Measurements from ENCODE around the gene SETD3.

SETD3 gene

GRCh38 chr14:99383472-99384449, 96.9 kb downstream of the SETD3 start:
- TF ChIP-seq GATA2 (IDR thresholded peaks at IDR 0.05; ENCODE audit: low read depth, low read length) (no peak), GATA3 (IDR thresholded peaks at IDR 0.05; ENCODE audit: low read depth, low read length) (no peak)

- TF ChIP-seq GATA2 (IDR thresholded peaks at IDR 0.05; ENCODE audit: low read depth, low read length) (no peak), GATA3 (IDR thresholded peaks at IDR 0.05; ENCODE audit: low read depth, low read length) (no peak)
Measured at GRCh38 chr14:99382781-99383471, 97.7 kb downstream of the SETD3 start.

- no peak for TF ChIP-seq GATA3 (IDR thresholded peaks at IDR 0.05; ENCODE audit: low read depth, low read length)
- TF ChIP-seq GATA2 (IDR thresholded peaks at IDR 0.05; ENCODE audit: low read depth, low read length): no peak
Measured at GRCh38 chr14:99382071-99382470, 98.6 kb downstream of the SETD3 start.

- no peak for TF ChIP-seq GATA2 (IDR thresholded peaks at IDR 0.05; ENCODE audit: low read depth, low read length)
- no peak for TF ChIP-seq GATA3 (IDR thresholded peaks at IDR 0.05; ENCODE audit: low read depth, low read length)
Measured at GRCh38 chr14:99381688-99382060, 99.0 kb downstream of the SETD3 start.

- TF ChIP-seq GATA3 (IDR thresholded peaks at IDR 0.05; ENCODE audit: low read depth, low read length) (no peak), GATA2 (IDR thresholded peaks at IDR 0.05; ENCODE audit: low read depth, low read length) (no peak)
Measured at GRCh38 chr14:99380991-99381687, 99.5 kb downstream of the SETD3 start.

GRCh38 chr14:99380402-99380801, 100.3 kb downstream of the SETD3 start:
- no peak for TF ChIP-seq GATA3 (IDR thresholded peaks at IDR 0.05; ENCODE audit: low read depth, low read length)
- no peak for TF ChIP-seq GATA2 (IDR thresholded peaks at IDR 0.05; ENCODE audit: low read depth, low read length)

- TF ChIP-seq GATA3 (IDR thresholded peaks at IDR 0.05; ENCODE audit: low read depth, low read length) (no peak), GATA2 (IDR thresholded peaks at IDR 0.05; ENCODE audit: low read depth, low read length) (no peak)
Measured at GRCh38 chr14:99378782-99379214, 101.9 kb downstream of the SETD3 start.

GRCh38 chr14:99377951-99378350, 102.7 kb downstream of the SETD3 start:
- TF ChIP-seq GATA3 (IDR thresholded peaks at IDR 0.05; ENCODE audit: low read depth, low read length) (no peak), GATA2 (IDR thresholded peaks at IDR 0.05; ENCODE audit: low read depth, low read length) (no peak)

- TF ChIP-seq GATA2 (IDR thresholded peaks at IDR 0.05; ENCODE audit: low read depth, low read length): no peak
- no peak for TF ChIP-seq GATA3 (IDR thresholded peaks at IDR 0.05; ENCODE audit: low read depth, low read length)
Measured at GRCh38 chr14:99374964-99375363, 105.7 kb downstream of the SETD3 start.

- no peak for TF ChIP-seq GATA3 (IDR thresholded peaks at IDR 0.05; ENCODE audit: low read depth, low read length)
- no peak for TF ChIP-seq GATA2 (IDR thresholded peaks at IDR 0.05; ENCODE audit: low read depth, low read length)
Measured at GRCh38 chr14:99363616-99364290, 116.9 kb downstream of the SETD3 start.

- TF ChIP-seq GATA2 (IDR thresholded peaks at IDR 0.05; ENCODE audit: low read depth, low read length) (no peak), GATA3 (IDR thresholded peaks at IDR 0.05; ENCODE audit: low read depth, low read length) (no peak)
Measured at GRCh38 chr14:99363051-99363450, 117.6 kb downstream of the SETD3 start.

- TF ChIP-seq GATA2 (IDR thresholded peaks at IDR 0.05; ENCODE audit: low read depth, low read length): no peak
- TF ChIP-seq GATA3 (IDR thresholded peaks at IDR 0.05; ENCODE audit: low read depth, low read length): no peak
Measured at GRCh38 chr14:99361596-99362215, 119.0 kb downstream of the SETD3 start.

All from SH-SY5Y (cell line).